COR-L47 (cell line): ENCODE data around the gene SLC45A1.

Source experiments
- DNase-seq: peaks from one replicate; lab custom pipeline; 2025; lab: John Stamatoyannopoulos, UW

SLC45A1 gene

GRCh38 chr1:8335246-8335645, 17.3 kb downstream of the SLC45A1 start:
- DNase-seq = no peak

GRCh38 chr1:8337776-8338525, 20.0 kb downstream of the SLC45A1 start:
- no peak for DNase-seq

DNA sequence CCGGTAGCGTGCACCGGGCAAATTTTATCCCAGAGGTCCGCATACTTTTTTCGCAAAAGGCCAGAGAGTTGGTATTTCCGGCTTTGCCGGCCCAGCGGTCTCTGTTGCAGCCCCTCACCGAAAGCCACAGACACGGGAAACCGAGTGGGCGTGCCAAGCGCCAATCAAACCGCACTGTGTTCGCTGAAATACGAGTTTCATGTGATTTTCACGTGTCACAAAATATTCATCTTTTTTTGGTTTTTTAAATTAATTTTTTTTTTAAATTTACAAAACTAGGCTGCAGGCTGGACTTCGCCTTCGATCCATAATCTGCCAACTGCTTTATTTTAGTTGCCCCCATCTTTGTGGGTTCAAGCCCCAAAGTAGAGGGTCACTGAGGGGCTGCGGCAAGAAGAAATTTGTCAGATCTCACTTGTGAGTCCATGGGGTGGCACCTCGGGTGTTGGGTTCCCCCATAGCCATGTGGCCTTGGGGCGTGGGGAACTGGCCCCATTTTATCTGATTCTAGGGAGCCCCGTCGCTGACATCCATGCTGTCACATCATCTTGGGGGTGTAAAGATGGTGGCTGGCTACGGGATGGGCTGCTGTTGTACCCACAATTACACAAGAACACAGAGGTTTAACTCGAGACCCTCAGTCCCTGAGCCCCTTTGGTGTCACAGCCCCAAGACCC, 20.8 kb downstream of the SLC45A1 start:
- no peak for DNase-seq

DNA sequence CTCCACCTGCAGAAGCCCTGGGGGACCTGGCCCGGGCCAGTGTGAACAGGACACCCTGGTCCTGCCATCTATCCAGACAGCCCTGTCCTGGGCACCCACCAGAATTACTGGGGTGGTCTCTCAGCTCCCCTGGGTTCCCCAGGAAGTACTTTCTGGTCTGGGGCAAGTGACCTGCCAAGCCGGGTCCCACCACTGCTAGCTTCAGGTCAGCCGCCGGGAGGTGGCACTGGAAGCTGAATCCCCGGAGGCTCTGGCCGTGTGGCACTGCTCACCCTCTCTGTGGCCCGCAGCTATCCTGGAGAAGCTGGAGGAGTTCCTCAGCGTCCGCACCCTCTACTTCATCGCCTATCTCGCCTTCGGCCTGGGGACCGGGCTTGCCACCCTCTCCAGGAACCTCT, 21.3 kb downstream of the SLC45A1 start:
- no peak for DNase-seq

DNA sequence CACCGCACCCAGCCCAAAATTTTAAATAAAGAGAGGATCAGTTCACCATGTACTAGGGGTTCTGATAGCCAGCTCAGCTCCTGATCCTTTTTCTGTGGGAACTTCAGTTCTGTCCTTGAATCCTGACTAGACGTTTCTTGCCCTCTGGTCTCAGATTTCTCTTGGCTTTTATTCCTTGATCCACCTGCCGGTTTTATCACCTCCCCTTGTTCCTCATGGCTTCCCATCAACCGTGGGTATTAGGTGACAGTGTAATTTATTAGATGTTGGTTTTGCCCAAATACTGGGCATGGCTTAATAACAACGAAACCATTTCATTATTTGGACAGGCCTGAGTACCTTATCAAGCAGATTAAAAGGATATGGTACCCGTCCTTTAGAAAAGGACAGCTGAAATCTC, 22.5 kb downstream of the SLC45A1 start:
- DNase-seq = no peak

- DNase-seq = no peak
Measured at GRCh38 chr1:8342325-8342724, 24.4 kb downstream of the SLC45A1 start.

DNA sequence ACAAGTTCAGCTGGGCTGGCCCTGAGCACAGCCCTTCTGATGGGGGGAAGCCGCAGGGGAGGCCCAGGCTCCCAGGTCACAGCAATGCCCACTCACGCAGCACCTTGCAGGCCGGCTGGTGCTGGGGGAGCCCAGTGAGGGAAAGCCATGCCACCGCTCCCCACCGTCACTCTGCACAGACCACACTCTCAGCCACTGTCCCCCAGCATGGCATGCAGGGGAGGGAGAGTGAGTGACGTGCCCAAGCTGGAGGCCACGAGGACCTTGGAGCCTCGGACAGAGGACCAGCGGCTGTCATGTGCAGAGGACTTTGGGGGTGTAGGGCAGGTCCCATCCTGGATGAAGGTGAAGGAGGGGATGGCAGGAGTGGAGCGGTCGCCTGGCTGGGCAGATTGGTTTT, 25.1 kb downstream of the SLC45A1 start:
- DNase-seq = no peak

- DNase-seq = no peak
Measured at GRCh38 chr1:8343464-8344001, 25.6 kb downstream of the SLC45A1 start.

GRCh38 chr1:8344893-8345507, 27.1 kb downstream of the SLC45A1 start:
- no peak for DNase-seq

GRCh38 chr1:8345621-8346415, 27.9 kb downstream of the SLC45A1 start:
- no peak for DNase-seq

DNA sequence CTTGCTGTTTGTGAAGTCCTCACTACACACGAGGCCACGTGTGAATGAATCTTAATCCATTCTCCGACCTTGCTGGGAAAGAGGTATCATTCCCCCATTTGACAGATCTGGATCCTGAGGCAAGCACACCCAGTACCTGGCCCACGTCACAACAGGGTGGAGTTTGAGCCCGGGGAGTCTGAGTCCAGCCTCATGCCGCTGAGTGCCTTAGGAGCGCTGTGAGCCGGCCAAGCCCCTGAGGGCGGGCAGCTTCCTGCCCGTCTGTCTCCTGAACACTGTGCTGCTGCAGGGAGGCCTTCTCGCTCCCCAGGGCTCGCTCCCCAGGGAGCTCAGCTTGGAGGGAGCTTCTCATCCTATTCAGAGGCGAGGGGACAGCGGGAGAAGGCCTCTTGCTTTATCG, 29.7 kb downstream of the SLC45A1 start:
- peak; percentile 6 for DNase-seq

GRCh38 chr1:8348047-8348776, 30.3 kb downstream of the SLC45A1 start:
- DNase-seq = no peak

- DNase-seq = peak; percentile 44
Measured at GRCh38 chr1:8348777-8349472, 31.0 kb downstream of the SLC45A1 start.

GRCh38 chr1:8349473-8349865, 31.6 kb downstream of the SLC45A1 start:
- DNase-seq = no peak

- DNase-seq = peak; percentile 18
Measured at GRCh38 chr1:8349961-8350360, 32.0 kb downstream of the SLC45A1 start.

- no peak for DNase-seq
Measured at GRCh38 chr1:8350914-8351684, 33.2 kb downstream of the SLC45A1 start.

GRCh38 chr1:8351693-8352470, 34.0 kb downstream of the SLC45A1 start:
- DNase-seq = no peak

GRCh38 chr1:8352471-8352845, 34.5 kb downstream of the SLC45A1 start:
- DNase-seq = no peak
